Bronchial epithelial cell (primary cell): ENCODE measurements around the gene PSEN1. TPM values are rescaled to one million over a fixed set of nuclear protein-coding genes. Genes with fewer than 3 reads are reported as not detected.

ENCODE experiments used
- DNase-seq: peaks from one replicate; pipeline ENCODE4 v3.0.0-alpha.2; 2010; ENCODE audit warnings: low read depth
- FAIRE-seq: peaks from 2 replicates; lab custom pipeline; 2011; peaks lifted over from hg19 to GRCh38; lab: Jason Lieb, UNC
- H3K27me3 ChIP-seq: 2 replicates; pipeline ENCODE4 v1.5.1; 2011; ENCODE audit warnings: low read length; ENCODE audit not compliant: control insufficient read depth, insufficient read depth
- H3K36me3 ChIP-seq: 2 replicates; pipeline ENCODE4 v1.5.1; 2011; ENCODE audit warnings: low read length; ENCODE audit not compliant: control insufficient read depth, insufficient read depth
- H3K4me3 ChIP-seq: 2 replicates; pipeline ENCODE4 v1.5.1; 2011; ENCODE audit warnings: mild to moderate bottlenecking, low read depth, low read length, control low read depth
- total RNA-seq: library from RNA; depleted of rRNA; stranded (reverse); fragments of >200 nt; gene quantifications from 2 replicates; pipeline ENCODE4 v1.2.1, GENCODE V29; 2014
- TF ChIP-seq, protein P1 (sequence below): IDR thresholded peaks from 2 replicates; pipeline ENCODE4 v1.5.1; 2011; ENCODE audit warnings: mild to moderate bottlenecking, moderate library complexity, low read length, control low read depth, inconsistent platforms; ENCODE audit not compliant: insufficient read depth, severe bottlenecking

Gene PSEN1
- total RNA-seq, 1 donor from 2014 or later: 86.1 TPM

DNA sequence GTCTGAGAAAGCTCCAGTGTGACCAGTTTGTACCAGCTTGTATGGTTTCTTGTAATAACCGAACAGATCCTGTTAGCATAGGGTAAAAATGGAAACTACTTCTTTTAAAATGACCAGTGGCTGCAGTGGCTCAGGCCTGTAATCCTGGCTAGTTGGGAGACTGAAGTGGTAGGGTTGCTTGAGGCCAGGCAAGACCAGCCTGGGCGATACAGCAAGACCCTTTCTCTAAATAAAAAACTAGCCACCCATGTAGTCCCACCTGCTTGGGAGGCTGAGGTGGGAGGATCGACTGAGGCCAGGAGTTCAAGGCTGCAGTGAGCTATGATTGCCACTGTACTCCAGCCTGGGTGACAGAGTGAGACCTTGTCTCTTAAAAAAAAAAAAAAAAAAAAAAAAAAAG, 7.3 kb downstream of the PSEN1 start:
- no peaks in the 10 kb centered on the region for H3K27me3 ChIP-seq
- no peak for DNase-seq
- FAIRE-seq: no peak
- TF ChIP-seq, protein P1, sequence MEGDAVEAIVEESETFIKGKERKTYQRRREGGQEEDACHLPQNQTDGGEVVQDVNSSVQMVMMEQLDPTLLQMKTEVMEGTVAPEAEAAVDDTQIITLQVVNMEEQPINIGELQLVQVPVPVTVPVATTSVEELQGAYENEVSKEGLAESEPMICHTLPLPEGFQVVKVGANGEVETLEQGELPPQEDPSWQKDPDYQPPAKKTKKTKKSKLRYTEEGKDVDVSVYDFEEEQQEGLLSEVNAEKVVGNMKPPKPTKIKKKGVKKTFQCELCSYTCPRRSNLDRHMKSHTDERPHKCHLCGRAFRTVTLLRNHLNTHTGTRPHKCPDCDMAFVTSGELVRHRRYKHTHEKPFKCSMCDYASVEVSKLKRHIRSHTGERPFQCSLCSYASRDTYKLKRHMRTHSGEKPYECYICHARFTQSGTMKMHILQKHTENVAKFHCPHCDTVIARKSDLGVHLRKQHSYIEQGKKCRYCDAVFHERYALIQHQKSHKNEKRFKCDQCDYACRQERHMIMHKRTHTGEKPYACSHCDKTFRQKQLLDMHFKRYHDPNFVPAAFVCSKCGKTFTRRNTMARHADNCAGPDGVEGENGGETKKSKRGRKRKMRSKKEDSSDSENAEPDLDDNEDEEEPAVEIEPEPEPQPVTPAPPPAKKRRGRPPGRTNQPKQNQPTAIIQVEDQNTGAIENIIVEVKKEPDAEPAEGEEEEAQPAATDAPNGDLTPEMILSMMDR: no peak
- no peak overlapping the region for H3K4me3 ChIP-seq
- peaks cover 7% of the 10 kb centered on the region for H3K36me3 ChIP-seq

DNA sequence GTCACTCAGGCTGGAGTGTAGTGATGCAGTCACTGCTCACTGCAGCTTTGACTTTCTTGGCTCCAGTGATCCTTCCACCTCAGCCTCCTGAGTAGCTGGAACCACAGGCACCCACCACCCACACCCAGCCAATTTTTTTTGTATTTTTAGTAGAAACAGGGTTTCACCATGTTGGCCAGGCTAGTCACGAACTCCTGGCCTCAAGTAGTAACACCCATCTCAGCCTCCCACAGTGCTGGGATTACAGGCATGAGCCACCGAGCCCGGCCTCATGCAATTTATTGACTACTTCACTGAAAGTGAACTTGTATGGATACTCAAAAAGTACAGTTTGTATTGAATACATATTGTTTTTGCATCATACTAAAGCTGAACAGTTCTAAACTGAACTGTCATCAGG, 9.1 kb downstream of the PSEN1 start:
- FAIRE-seq: no peak
- DNase-seq: no peak

DNA sequence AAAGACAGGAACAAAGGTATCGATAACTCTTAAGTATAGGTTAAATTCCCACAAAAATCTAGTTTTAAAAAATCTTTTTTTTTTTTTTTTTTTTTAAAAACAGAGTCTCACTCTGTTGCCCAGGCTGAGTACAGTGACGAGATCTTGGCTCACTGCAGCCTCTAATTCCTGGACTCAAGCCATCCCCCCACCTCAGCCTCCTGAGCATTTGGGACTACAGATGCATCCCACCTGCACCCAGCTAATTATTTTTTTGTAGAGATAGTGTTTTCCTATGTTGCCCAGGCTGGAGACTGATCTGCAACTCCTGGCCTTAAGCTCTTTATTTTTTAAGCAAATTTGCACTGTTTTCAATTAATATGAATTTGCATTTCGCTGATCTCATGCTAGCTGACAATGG, 9.8 kb downstream of the PSEN1 start:
- Histone ChIP-seq H3K36me3 (peaks cover 10% of the 10 kb centered on the region), H3K27me3 (no peaks in the 10 kb centered on the region), H3K4me3 (no peak overlapping the region)
- TF ChIP-seq, protein P1: no peak
- DNase-seq (no peak), FAIRE-seq (no peak)

More for the DNA sequence above, 9.1 kb downstream of the PSEN1 start:
- Histone ChIP-seq H3K36me3 (peaks cover 12% of the 10 kb centered on the region), H3K4me3 (no peak overlapping the region), H3K27me3 (no peaks in the 10 kb centered on the region)
- TF ChIP-seq, protein P1: no peak

DNA sequence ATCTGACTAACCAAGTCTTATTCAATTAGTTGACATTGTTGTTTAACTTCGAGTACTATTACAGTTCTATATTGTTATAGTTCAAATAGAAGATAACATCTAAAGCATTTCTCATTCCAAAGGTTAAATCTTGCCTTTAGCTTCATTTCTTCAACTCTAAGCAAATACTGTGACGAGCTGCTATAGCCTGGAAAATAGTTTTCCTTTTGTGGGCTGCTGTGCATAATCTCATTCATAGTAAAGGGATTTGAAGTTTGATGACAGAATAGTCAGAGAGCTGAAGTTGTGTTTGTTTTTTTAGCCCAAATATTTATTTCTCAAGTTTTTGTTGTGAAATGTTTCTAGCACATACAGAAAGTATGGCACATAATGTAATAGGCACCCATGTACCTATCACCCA, 13.4 kb downstream of the PSEN1 start:
- FAIRE-seq: no peak
- no peak for DNase-seq
- Histone ChIP-seq H3K36me3 (peaks cover 10% of the 10 kb centered on the region), H3K4me3 (no peak overlapping the region), H3K27me3 (no peaks in the 10 kb centered on the region)
- TF ChIP-seq, protein P1: no peak

DNA sequence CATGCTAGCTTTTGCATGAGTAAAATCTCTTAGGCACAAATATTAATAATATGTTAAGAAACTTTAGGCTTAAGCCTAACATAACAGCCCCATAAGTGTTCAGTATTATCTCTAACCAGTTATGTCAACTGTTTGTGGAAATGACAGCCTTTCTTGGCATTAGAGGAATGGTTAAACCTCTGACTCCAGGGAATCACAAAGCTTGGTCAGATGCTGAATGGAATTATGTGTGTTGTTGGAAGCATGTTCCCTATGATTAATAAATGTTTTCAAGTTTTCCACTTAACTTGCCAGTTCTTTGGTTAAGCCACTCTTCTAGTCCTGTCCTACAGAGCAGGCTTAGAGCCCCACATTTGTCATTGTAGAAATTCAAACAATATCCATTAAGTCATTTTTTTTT, 17.0 kb downstream of the PSEN1 start:
- FAIRE-seq (no peak), DNase-seq (no peak)
- H3K27me3 ChIP-seq: no peaks in the 10 kb centered on the region
- TF ChIP-seq, protein P1: no peak
- peaks cover 10% of the 10 kb centered on the region for H3K36me3 ChIP-seq
- no peak overlapping the region for H3K4me3 ChIP-seq

DNA sequence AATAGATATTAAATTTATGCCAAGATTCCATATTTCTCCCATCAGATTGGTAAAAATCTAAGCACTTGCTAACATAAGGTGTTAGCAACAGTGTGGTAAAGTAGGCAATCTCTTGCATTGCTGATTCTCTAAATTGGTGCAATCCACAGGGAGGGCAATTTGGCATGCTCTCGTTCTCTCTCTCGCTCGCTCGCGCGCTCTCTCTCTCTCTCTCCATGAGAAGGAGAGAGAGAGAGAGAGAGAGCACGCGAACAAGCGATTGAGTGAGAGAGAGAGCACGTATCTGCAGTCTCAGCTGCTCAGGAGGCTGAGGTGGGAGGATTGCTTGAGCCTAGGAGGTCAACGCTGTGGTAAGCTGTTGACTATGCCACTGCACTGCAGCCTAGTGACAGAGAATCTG, 25.9 kb downstream of the PSEN1 start:
- no peak for FAIRE-seq
- DNase-seq: no peak
- no peaks in the 10 kb centered on the region for H3K27me3 ChIP-seq
- TF ChIP-seq, protein P1: no peak
- H3K36me3 ChIP-seq: peaks cover 10% of the 10 kb centered on the region
- H3K4me3 ChIP-seq: no peak overlapping the region
